BJ (cell line): ENCODE measurements around the gene UBIAD1. TPM values are rescaled to one million over a fixed set of nuclear protein-coding genes. Genes with fewer than 3 reads are reported as not detected.
A peak's percentile ranks its signal among the peaks of the same experiment; 100 is the strongest.

Experiments
- CTCF ChIA-PET: fragments of 350-600 bp; formaldehyde crosslinking; extraction: SDS; loops from one replicate; lab custom pipeline; 2021; ENCODE audit warnings: antibody characterized with exemption, inconsistent platforms; lab: Yijun Ruan, JAX
- POLR2A ChIA-PET: fragments of 300-600 bp; sonication (Branson Sonifier 250); formaldehyde crosslinking; extraction: SDS; loops from one replicate; lab custom pipeline; 2021; ENCODE audit warnings: antibody characterized with exemption; lab: Charles Lee
- DNase-seq: peaks from one replicate; pipeline ENCODE4 v3.0.0-alpha.2; 2011; ENCODE audit warnings: low read depth
- H3K27me3 ChIP-seq: 2 replicates; pipeline ENCODE4 v1.6.0; 2011; ENCODE audit warnings: low read length; ENCODE audit not compliant: control insufficient read depth, insufficient read depth
- H3K36me3 ChIP-seq: 2 replicates; pipeline ENCODE4 v1.5.1; 2011; ENCODE audit warnings: low read length; ENCODE audit not compliant: control insufficient read depth, insufficient read depth
- H3K4me3 ChIP-seq: 2 replicates; pipeline ENCODE4 v1.5.1; 2011; ENCODE audit warnings: low read depth, mild to moderate bottlenecking, control low read depth, low read length
- polyA plus RNA-seq: library from polyadenylated mRNA; depleted of rRNA; stranded (reverse); fragments of >200 nt; gene quantifications from 2 replicates; pipeline ENCODE4 v1.2.3, GENCODE V29; 2011
- TF ChIP-seq, protein P1 (sequence below): IDR thresholded peaks from 2 replicates; pipeline ENCODE4 v1.5.1; 2011; ENCODE audit warnings: low read depth, mild to moderate bottlenecking, control low read depth, inconsistent platforms, low read length, moderate library complexity; ENCODE audit not compliant: insufficient read depth

Gene UBIAD1
- polyA plus RNA-seq, 1 experiment: 16.6 TPM

DNA sequence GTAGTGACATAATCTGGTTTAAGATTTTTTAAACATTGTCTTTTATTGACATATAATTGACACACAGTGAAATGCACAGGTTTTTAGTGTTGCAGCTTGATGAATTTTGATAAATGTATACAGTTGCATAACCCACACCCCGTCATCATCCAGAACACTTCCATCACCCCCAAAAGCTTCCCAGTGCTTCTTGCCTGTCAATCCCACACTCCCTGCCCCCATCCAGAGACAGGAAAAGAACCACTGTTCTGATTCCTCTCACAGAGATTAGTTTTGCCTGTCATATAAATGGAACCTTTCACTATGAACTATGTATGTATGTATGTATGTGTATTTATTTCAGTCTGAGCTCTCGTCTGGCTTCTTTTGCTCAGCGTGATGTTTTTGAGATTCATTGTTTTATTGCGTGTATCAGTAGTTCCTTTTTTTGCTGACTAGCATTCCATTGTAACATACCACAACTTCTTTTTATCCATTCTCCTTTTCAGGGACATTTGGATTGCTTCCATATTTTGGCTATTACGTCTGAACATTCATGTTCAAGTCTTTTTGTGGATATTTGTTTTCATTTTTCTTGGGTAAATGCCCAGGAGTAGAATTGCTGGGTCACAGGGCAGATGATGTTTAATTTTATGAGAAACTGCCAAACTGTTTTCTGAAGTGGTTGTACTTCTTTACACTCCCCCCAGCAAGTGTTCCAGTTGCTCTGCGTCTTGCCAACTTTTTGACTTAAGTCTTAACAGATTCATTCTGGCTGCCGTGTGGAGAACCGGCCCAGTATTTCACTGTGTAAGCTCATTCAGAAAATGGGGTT, 8.7 kb downstream of the UBIAD1 start:
- no peak overlapping the region for H3K4me3 ChIP-seq
- peak; percentile 39 for DNase-seq
- H3K36me3 ChIP-seq: peaks cover 3% of the 10 kb centered on the region; the same call in 1 of the 2 replicates
- ChIA-PET POLR2A (no interaction called here), CTCF (no interaction called here)
- H3K27me3 ChIP-seq: no peaks in the 10 kb centered on the region
- TF ChIP-seq, protein P1, sequence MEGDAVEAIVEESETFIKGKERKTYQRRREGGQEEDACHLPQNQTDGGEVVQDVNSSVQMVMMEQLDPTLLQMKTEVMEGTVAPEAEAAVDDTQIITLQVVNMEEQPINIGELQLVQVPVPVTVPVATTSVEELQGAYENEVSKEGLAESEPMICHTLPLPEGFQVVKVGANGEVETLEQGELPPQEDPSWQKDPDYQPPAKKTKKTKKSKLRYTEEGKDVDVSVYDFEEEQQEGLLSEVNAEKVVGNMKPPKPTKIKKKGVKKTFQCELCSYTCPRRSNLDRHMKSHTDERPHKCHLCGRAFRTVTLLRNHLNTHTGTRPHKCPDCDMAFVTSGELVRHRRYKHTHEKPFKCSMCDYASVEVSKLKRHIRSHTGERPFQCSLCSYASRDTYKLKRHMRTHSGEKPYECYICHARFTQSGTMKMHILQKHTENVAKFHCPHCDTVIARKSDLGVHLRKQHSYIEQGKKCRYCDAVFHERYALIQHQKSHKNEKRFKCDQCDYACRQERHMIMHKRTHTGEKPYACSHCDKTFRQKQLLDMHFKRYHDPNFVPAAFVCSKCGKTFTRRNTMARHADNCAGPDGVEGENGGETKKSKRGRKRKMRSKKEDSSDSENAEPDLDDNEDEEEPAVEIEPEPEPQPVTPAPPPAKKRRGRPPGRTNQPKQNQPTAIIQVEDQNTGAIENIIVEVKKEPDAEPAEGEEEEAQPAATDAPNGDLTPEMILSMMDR: no peak

- Histone ChIP-seq H3K36me3 (peaks cover 3% of the 10 kb centered on the region; the same call in 1 of the 2 replicates), H3K27me3 (no peaks in the 10 kb centered on the region), H3K4me3 (no peak overlapping the region)
- ChIA-PET CTCF (interaction anchor here (1.0 to 1.5 kb wide), 2 partner anchors 14 to 359 kb away, joined by 4 read pairs; no protein-coding TSS in a partner anchor), POLR2A (no interaction called here)
- DNase-seq: no peak
- TF ChIP-seq, protein P1: no peak
These were observed 10.2 kb downstream of the UBIAD1 start for GRCh38 chr1:11283151-11283550.

DNA sequence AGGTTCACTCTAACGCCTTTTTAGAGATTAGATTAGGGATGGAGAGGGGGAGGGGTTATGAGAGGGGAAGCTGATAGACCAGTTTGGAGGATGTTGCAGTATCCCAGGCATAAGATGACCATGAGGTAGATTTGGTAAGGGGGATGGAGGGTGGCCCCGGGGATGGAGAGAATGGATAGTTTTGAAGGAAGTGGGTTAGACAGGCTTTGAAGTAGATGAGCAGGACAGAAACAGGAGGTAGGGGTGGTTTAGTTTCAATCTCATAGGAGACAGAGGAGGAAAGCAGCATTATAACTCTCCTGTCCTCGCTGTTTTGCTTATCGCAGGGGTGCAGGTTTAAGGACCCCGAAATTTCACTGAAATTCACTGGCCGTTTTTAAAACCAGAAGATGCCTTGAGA, 11.8 kb downstream of the UBIAD1 start:
- ChIA-PET CTCF (interaction anchor here (0.7 to 1.1 kb wide), 2 partner anchors 357 to 365 kb away, joined by 3 read pairs; no protein-coding TSS in a partner anchor), POLR2A (no interaction called here)
- DNase-seq: no peak
- Histone ChIP-seq H3K4me3 (no peak overlapping the region), H3K27me3 (no peaks in the 10 kb centered on the region), H3K36me3 (peaks cover 3% of the 10 kb centered on the region; the same call in 1 of the 2 replicates)
- TF ChIP-seq, protein P1: no peak

DNA sequence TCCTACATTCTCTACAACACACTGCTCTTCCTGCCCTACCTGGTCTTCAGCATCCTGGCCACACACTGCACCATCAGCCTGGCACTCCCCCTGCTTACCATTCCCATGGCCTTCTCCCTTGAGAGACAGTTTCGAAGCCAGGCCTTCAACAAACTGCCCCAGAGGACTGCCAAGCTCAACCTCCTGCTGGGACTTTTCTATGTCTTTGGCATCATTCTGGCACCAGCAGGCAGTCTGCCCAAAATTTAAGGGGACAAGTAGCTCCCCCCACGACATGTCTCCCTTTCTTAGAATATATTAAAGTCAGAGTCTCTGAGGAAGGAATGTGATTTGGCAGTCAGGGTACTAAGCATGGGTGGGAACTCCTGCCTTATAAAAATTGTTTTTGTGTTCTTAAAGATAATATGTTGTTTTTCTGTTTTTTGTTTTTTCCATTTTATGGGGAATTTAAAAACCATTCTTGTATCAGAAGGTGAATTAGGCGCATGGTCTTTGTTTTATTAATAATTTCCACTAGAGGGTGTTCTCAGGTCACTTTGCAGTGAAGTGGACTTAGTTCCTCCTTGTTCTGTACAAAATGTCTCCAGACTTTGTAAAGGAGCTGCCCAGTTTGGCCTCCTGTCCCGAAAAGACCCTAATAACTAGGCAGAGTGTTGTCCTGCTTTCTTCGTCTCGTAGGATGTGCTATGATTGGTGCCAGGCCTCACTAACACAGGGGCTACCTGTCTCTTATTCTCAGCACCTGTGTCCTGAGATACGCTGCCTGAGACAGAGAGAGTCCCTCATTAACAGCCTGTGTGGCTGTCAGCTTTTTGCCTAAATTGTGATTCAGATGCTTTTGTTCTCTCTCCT, 13.1 kb downstream of the UBIAD1 start:
- ChIA-PET CTCF (interaction anchor here (0.6 to 1.3 kb wide), 3 partner anchors 25 to 357 kb away, joined by 3 read pairs; no protein-coding TSS in a partner anchor), POLR2A (no interaction called here)
- DNase-seq: no peak
- Histone ChIP-seq H3K36me3 (peaks cover 3% of the 10 kb centered on the region; the same call in 1 of the 2 replicates), H3K4me3 (no peak overlapping the region), H3K27me3 (no peaks in the 10 kb centered on the region)
- TF ChIP-seq, protein P1: peak; percentile 35; the same call in 1 of the 2 replicates
